Measurements from ENCODE around the gene UGT1A5. TPM values are rescaled to one million over a fixed set of nuclear protein-coding genes. Genes with fewer than 3 reads are reported as not detected.

The UGT1A5 gene
- total and polyA plus RNA-seq, 12 donors = not detected

GRCh38 chr2:233708942-233709341, 3.8 kb upstream of the UGT1A5 start:
- intact Hi-C loops (cut with DNase I) = no loop called here
- H3K27me3 ChIP-seq = peaks cover 0 to 26% (median 0%) of the 10 kb centered on the region in 7 donors
- DNase-seq = no peak
- no peaks in the 10 kb centered on the region for H3K36me3 ChIP-seq
- TF ChIP-seq CTCF (IDR thresholded peaks at IDR 0.05) = no peak
- no peaks in the 10 kb centered on the region for H3K4me1 ChIP-seq
- no peak overlapping the region for H3K27ac ChIP-seq
- ATAC-seq = no peak
- peaks cover 0 to 8% (median 0%) of the 10 kb centered on the region in 11 donors for H3K9me3 ChIP-seq
- no peak overlapping the region for H3K4me3 ChIP-seq
- WGBS, 2 donors = 85% methylated on average over 5 of the region's 5 CpGs

GRCh38 chr2:233711312-233712008, 1.2 kb upstream of the UGT1A5 start:
- peak; percentile 51 to 89 (median 78) for ATAC-seq
- Histone ChIP-seq H3K27me3 (peaks cover 0 to 33% (median 5%) of the 10 kb centered on the region in 7 donors), H3K9me3 (no peaks in the 10 kb centered on the region), H3K36me3 (no peaks in the 10 kb centered on the region), H3K4me1 (no peaks in the 10 kb centered on the region), H3K27ac (no peak overlapping the region), H3K4me3 (no peak overlapping the region)
- DNase-seq = peak; percentile 71 to 72
- peak; percentile 40 to 88 (median 77) for TF ChIP-seq CTCF (IDR thresholded peaks at IDR 0.05)
- intact Hi-C loops (cut with DNase I) = no loop called here
- WGBS, 2 donors = 34 to 37% methylated on average over 11 of the region's 11 CpGs

- Histone ChIP-seq H3K27ac (no peak overlapping the region), H3K4me3 (no peak overlapping the region), H3K4me1 (no peaks in the 10 kb centered on the region), H3K27me3 (peaks cover 0 to 29% (median 20%) of the 10 kb centered on the region in 7 donors), H3K9me3 (no peaks in the 10 kb centered on the region), H3K36me3 (no peaks in the 10 kb centered on the region)
- DNase-seq (no peak), ATAC-seq (no peak)
- intact Hi-C loops (cut with DNase I) = no loop called here
- 81 to 86% methylated on average over 7 of the region's 7 CpGs for WGBS, 2 donors
- TF ChIP-seq CTCF (IDR thresholded peaks at IDR 0.05) = no peak
Observed at GRCh38 chr2:233713262-233713615, 532 bp downstream of the UGT1A5 start.

- Histone ChIP-seq H3K36me3 (no peaks in the 10 kb centered on the region), H3K27ac (no peak overlapping the region), H3K27me3 (peaks cover 0 to 29% (median 19%) of the 10 kb centered on the region in 7 donors), H3K4me3 (no peak overlapping the region), H3K4me1 (no peaks in the 10 kb centered on the region), H3K9me3 (no peaks in the 10 kb centered on the region)
- DNase-seq (no peak), ATAC-seq (no peak)
- intact Hi-C loops (cut with DNase I) = no loop called here
- WGBS, 2 donors = 68 to 77% methylated on average over 2 of the region's 2 CpGs
- no peak for TF ChIP-seq CTCF (IDR thresholded peaks at IDR 0.05)
Observed at GRCh38 chr2:233714121-233714520, 1.4 kb downstream of the UGT1A5 start.
